GM19328 (cell line): ENCODE measurements around the gene PARD6G.
"Not testable (repeated sequence)": the region's sequence is repeated elsewhere in the genome, so short reads cannot be mapped to it uniquely, and the experiment has no call there.

Experiments used
- ATAC-seq: cut with Tn5 transposase; IDR thresholded peaks from one replicate; pipeline ENCODE4 v1.9.1; 2021; ENCODE audit warnings: mild to moderate bottlenecking, moderate library complexity; ENCODE audit not compliant: unreplicated experiment

PARD6G gene

GRCh38 chr18:80241919-80242777, 5.2 kb downstream of the PARD6G start:
- ATAC-seq = no peak

- no peak for ATAC-seq
Measured at GRCh38 chr18:80239830-80240229, 7.5 kb downstream of the PARD6G start.

DNA sequence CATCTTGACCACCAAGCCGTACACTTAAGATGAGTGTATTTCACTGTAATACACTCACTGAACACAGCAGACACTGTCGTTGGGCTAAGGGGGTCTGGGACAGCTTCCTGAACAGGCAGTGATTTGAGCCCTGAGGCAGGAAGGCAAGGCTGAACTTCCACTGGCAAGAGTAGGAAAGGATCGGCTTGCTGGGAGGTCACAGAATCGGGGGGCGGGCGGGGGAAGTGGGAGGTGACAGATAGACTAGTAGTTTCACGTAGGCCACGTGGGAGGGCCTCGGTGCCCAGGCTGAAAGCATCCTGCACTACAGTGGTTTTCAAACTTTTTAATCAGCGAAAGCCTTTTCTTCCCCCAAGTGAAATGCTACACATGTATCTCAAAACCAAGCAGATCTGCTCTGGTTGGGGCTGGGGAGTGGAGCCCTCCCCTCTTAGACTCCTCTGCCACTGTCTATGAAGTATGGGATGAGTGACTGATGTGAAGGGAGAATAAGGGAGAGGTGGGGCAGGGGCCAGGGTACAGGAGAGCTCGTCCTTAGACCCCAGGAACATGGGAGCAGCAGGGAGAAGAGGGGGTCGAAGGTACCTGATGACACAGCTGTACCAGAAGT, 8.6 kb downstream of the PARD6G start:
- no peak for ATAC-seq

GRCh38 chr18:80237519-80237918, 9.8 kb downstream of the PARD6G start:
- ATAC-seq = not testable (repeated sequence)

DNA sequence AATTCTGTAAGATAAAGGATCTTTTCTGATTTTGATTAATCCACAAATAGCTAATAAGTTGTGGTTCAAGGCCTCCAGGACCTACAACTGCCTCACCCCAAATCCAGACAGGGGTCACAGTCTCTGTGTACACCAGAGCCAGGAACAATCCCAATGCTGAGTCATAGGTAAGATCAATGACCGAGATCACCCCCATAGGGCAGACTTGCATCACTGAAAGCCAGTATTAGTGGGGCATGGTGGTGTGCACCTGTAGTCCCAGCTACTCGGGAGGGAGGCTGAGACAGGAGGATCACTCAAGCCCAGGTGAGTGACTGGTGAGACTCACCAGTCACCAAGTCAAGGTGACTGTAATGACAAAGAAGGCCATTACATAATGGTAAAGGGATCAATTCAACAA, 12.9 kb downstream of the PARD6G start:
- ATAC-seq = no peak

- no peak for ATAC-seq
Measured at GRCh38 chr18:80233899-80234298, 13.4 kb downstream of the PARD6G start.

GRCh38 chr18:80233201-80233835, 14.0 kb downstream of the PARD6G start:
- ATAC-seq = no peak

GRCh38 chr18:80232710-80233109, 14.6 kb downstream of the PARD6G start:
- ATAC-seq = no peak

DNA sequence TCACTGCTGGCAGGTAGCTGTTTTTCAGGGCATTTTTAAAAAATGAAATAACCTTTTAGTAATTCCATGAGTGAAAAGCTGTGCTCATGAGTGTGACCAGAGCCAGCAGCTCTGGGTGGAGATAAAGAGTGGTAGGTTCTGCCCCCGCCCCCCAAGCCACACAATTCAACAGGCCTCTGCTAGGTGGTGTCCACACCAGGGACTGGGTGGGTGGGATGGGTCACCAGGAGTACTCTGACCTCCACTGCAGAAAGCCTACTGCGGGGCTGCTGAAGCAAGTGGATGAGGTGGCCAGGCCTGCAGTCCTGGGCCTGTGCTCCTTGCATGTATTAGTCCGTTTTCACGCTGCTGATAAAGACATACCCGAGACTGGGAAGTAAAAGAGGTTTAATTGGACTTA, 15.3 kb downstream of the PARD6G start:
- ATAC-seq = no peak

DNA sequence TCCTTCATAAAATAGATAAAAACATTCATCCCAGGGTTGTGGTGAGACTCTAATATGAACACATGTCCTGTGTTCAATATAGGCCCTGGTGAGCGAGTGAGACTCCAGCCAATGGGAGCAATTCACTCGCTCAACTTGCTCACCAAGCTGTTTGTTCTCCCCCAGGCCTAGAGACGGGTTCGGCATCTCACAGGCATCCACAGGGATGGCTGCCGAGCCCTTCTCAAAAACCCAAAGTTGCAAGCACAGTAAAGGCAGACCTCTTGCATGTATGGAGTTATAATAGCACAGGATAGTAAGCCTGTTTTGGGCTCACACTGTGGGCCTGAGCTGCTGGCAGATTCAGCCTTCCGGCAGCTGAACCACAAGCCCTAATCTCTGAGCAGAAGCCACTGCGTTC, 15.7 kb downstream of the PARD6G start:
- no peak for ATAC-seq

DNA sequence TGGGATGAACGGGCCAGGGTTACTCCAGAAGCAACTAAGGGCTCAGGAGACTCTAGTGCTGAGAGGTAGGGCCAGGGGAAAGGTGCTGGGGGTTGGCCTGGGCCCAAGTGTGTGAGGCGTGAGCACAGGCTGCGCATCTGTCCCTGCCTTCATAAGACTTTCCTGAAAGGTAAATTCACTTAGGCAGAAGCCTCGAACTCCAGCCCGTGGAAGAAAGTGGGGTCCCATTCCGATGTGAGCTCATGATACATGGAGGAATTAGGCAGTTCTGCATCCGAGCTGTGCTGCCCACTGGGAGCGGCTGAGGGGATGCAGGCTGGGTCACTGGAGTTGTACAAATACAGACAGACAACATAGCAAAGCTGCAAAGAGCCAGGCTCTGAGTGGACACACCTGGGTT, 16.2 kb downstream of the PARD6G start:
- no peak for ATAC-seq

DNA sequence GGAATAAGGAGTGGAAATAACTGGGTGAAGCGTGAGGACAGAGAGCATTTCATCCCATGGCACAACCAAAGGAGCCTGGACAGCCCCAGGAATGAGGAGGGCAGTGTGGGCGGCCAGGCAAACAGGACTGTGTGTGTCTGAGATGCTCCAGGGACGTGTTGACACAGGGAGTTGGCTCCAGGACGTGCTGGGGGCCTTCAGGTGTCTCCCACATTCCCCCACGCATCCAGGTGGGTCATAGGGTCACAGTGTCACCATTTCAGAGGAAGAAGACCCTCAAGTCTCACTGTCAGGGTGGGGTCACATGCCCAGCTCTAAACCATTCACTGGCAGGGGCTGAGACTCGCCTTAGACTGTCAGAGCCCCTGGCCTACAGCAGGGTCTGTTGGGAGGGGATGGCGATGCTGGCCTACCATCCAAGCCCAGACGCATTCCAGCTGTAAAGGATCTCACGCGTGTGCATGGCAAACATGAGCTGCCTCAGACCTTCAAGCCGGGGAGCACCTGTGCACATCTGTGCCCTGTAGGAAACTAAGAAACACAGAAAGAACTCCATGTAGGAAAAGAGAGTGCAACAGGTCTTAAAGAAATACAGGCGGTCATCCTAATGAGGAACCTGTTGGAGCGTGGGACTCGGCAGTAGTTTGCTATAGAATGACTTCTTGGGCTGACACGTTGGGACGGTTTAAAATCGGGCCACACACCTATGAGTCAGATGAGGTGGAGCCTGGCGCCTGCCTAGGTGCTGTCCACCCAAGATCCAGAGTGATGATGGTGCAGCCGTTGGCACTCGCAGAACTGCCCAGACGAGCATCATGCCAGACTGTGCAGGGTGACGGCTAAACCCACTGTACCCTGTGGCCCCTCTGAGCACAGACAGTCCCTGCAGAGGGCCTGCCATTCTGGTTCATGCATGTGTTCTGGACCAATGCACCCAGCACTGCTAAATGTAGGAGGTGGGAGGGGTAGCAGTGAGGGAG, 17.3 kb downstream of the PARD6G start:
- ATAC-seq = no peak

- ATAC-seq = no peak
Measured at GRCh38 chr18:80229363-80229762, 18.0 kb downstream of the PARD6G start.

GRCh38 chr18:80228051-80228848, 19.1 kb downstream of the PARD6G start:
- ATAC-seq = no peak

DNA sequence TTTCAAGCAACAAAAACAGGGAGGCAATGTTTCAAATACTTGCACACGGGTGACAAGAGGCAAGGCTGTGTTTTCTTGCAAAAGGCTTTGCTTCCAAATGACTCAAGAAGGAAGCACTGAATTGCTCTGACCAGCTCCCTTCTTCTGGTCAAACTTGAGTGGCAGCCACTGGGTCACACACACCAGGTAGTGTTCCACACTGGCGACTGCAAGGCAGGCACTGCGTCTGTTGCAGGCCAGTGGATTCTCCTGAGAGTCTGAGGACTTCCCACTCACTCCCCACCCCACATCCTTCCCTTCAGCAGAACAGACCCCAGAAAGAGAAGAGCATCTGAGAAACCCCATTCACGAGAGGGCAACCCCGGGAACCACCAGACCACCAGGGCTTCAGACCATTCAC, 19.8 kb downstream of the PARD6G start:
- no peak for ATAC-seq

DNA sequence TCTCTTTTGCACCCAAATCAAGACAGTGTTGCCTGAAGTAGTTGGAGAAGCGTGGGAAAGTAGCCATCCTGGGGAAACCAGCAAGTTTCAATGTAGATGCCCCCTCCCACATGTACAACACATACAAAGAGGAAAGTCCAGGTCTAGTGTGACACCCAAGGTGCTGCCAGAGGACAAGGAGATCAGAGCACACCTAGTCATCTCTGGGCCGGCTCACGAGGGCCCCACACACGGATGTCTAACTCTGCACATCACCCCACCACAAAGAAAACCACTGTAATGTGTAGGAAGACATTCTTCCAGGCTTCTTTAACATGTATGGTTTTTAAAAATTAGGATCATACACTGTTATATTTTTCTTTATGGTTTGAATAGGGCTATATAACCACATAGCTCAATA, 21.6 kb downstream of the PARD6G start:
- ATAC-seq = no peak

- ATAC-seq = no peak
Measured at GRCh38 chr18:80223581-80224148, 23.6 kb downstream of the PARD6G start.

- ATAC-seq = not testable (repeated sequence)
Measured at GRCh38 chr18:80219488-80219887, 27.8 kb downstream of the PARD6G start.

DNA sequence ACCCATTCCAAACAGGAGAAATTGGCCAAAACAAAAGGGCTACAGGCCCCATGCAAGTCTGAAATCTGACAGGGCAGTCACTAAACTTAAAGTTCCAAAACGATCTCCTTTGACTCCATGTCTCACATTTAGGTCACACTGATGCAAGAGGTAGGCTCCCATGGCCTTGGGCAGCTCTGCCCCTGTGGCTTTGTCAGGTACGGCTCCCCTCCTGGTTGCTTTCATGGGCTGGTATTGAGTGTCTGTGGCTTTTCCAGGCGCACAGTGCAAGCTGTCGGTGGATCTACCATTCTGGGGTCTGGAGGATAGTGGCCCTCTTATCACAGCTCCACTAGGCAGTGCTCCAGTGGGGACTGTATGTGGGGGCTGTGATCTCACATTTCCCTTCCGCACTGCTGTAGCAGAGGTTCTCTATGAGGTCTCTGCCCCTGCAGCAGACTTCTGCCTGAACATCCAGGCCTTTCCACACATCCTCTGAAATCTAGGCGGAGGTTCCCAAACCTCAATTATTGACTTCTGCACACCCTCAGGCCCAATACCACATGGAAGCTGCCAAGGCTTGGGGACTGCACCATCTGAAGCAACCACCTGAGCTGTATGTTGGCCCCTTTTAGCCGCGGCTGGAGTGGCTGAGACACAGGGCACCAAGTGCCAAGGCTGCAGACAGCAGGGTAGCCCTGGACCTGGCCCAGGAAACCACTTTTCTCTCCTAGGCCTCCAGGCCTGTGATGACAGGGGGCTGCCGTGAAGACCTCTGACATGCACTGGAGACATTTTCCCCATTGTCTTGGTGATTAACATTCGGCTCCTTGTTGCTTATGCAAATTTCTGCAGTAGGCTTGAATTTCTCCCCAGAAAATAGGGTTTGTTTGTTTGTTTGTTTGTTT, 28.7 kb downstream of the PARD6G start:
- no peak for ATAC-seq
